OCI-LY3 (cell line): ENCODE measurements around the gene HBG1.

Experiments
- H2AFZ ChIP-seq: fragments of 200-600, 300-600 bp; shearing (Covaris generic); 2 replicates; pipeline ENCODE4 v1.6.0; 2014; ENCODE audit warnings: antibody characterized with exemption, low read depth, low read length
- H3K27ac ChIP-seq: fragments of 200-600, 300-600 bp; sonication (generic); 2 replicates; pipeline ENCODE4 v1.5.1; 2014; ENCODE audit warnings: mild to moderate bottlenecking, low read length, moderate library complexity, mixed read lengths
- H3K27me3 ChIP-seq: fragments of 200-600, 300-600 bp; sonication (generic); 2 replicates; pipeline ENCODE4 v1.6.1; 2014; ENCODE audit warnings: low read depth, low read length, mixed read lengths
- H3K36me3 ChIP-seq: fragments of 200-600, 300-600 bp; sonication (generic); replicated peaks from 2 replicates; pipeline ENCODE3; 2014; ENCODE audit warnings: low read depth, low read length, mixed read lengths
- H3K4me1 ChIP-seq: fragments of 300-600, 200-600 bp; sonication (generic); 2 replicates; pipeline ENCODE4 v1.6.1; 2014; ENCODE audit warnings: low read length, mixed read lengths
- H3K4me2 ChIP-seq: fragments of 200-600, 300-600 bp; sonication (generic); 2 replicates; pipeline ENCODE4 v1.6.1; 2014; ENCODE audit warnings: low read length, mixed read lengths
- H3K4me3 ChIP-seq: fragments of 300-600, 200-600 bp; sonication (generic); 2 replicates; pipeline ENCODE4 v1.5.1; 2014; ENCODE audit warnings: antibody characterized with exemption, mild to moderate bottlenecking, low read length, moderate library complexity
- H3K79me2 ChIP-seq: fragments of 300-600, 200-600 bp; shearing (Covaris generic); 2 replicates; pipeline ENCODE4 v1.6.1; 2014; ENCODE audit warnings: mild to moderate bottlenecking, low read length, mixed read lengths
- H3K9ac ChIP-seq: fragments of 300-600, 200-600 bp; shearing (Covaris generic); 2 replicates; pipeline ENCODE4 v1.6.0; 2014; ENCODE audit warnings: mild to moderate bottlenecking, low read length, moderate library complexity
- H3K9me3 ChIP-seq: fragments of 200-600, 300-600 bp; shearing (Covaris generic); 2 replicates; pipeline ENCODE4 v1.6.1; 2014; ENCODE audit warnings: low read length, mixed read lengths; ENCODE audit not compliant: insufficient read depth
- H4K20me1 ChIP-seq: fragments of 200-600, 300-600 bp; sonication (generic); 2 replicates; pipeline ENCODE4 v1.6.1; 2016; ENCODE audit warnings: low read length, mixed read lengths; ENCODE audit not compliant: insufficient read depth
- EZH2phosphoT487 ChIP-seq: fragments of 200-600 bp; shearing (Covaris generic); IDR thresholded peaks from 2 replicates; pipeline ENCODE4 v1.6.1; 2018; ENCODE audit warnings: antibody characterized with exemption, mixed run types, low read depth
- TF ChIP-seq, protein P1 (sequence below): fragments of 200-600, 300-600 bp; sonication (generic); IDR thresholded peaks from 2 replicates; pipeline ENCODE4 v1.5.1; 2014; ENCODE audit warnings: antibody characterized with exemption, low read length, low read depth

Gene HBG1

GRCh38 chr11:5247472-5248192 lies 2.0 kb downstream of the HBG1 start:
- Histone ChIP-seq H3K27ac (no peak overlapping the region), H3K4me3 (no peak overlapping the region), H3K9me3 (no peaks in the 10 kb centered on the region), H3K27me3 (peaks cover 9% of the 10 kb centered on the region), H3K36me3 (no peaks in the 10 kb centered on the region), H3K4me1 (peaks cover 4% of the 10 kb centered on the region), H3K4me2 (no peak overlapping the region), H4K20me1 (no peaks in the 10 kb centered on the region), H3K79me2 (no peaks in the 10 kb centered on the region), H3K9ac (no peak overlapping the region), H2AFZ (no peak overlapping the region)
- TF ChIP-seq EZH2phosphoT487: no peak
- TF ChIP-seq, protein P1, sequence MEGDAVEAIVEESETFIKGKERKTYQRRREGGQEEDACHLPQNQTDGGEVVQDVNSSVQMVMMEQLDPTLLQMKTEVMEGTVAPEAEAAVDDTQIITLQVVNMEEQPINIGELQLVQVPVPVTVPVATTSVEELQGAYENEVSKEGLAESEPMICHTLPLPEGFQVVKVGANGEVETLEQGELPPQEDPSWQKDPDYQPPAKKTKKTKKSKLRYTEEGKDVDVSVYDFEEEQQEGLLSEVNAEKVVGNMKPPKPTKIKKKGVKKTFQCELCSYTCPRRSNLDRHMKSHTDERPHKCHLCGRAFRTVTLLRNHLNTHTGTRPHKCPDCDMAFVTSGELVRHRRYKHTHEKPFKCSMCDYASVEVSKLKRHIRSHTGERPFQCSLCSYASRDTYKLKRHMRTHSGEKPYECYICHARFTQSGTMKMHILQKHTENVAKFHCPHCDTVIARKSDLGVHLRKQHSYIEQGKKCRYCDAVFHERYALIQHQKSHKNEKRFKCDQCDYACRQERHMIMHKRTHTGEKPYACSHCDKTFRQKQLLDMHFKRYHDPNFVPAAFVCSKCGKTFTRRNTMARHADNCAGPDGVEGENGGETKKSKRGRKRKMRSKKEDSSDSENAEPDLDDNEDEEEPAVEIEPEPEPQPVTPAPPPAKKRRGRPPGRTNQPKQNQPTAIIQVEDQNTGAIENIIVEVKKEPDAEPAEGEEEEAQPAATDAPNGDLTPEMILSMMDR: no peak

GRCh38 chr11:5246772-5247471 lies 2.7 kb downstream of the HBG1 start:
- H3K79me2 ChIP-seq: no peaks in the 10 kb centered on the region
- H2AFZ ChIP-seq: no peak overlapping the region
- H3K36me3 ChIP-seq: no peaks in the 10 kb centered on the region
- no peak overlapping the region for H3K27ac ChIP-seq
- TF ChIP-seq, protein P1: no peak
- TF ChIP-seq EZH2phosphoT487: no peak
- H3K4me2 ChIP-seq: no peak overlapping the region
- 0 out of 2 replicates have a peak, but pooled peaks cover 5% of the 10 kb centered on the region for H3K27me3 ChIP-seq
- no peaks in the 10 kb centered on the region for H4K20me1 ChIP-seq
- H3K4me1 ChIP-seq: peaks cover 4% of the 10 kb centered on the region
- H3K9me3 ChIP-seq: no peaks in the 10 kb centered on the region
- no peak overlapping the region for H3K4me3 ChIP-seq
- no peak overlapping the region for H3K9ac ChIP-seq

DNA sequence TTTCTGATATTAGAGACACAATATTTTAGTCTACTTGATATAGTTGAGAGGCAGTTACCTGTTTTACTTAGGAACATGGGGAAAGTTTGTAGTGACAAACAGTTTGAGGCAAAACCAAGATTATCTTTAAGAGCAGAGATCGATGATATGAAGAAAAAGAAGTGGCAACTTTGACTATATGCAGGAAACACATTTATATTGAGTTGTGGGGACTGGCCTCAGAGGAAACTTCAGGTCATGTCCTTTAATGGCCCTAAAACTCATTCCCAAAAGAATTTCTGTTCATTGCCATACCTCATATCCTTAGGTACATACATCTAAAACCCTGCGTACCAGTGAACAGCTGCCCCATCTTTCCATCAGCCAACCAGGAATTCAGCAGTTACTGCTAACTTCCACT lies 4.5 kb downstream of the HBG1 start:
- Histone ChIP-seq H2AFZ (no peak overlapping the region), H3K27ac (no peak overlapping the region), H3K9ac (no peak overlapping the region), H3K9me3 (no peaks in the 10 kb centered on the region), H3K4me3 (no peak overlapping the region), H3K36me3 (no peaks in the 10 kb centered on the region), H3K4me1 (peaks cover 4% of the 10 kb centered on the region), H4K20me1 (no peaks in the 10 kb centered on the region), H3K4me2 (no peak overlapping the region), H3K27me3 (no peaks in the 10 kb centered on the region), H3K79me2 (no peaks in the 10 kb centered on the region)
- no peak for TF ChIP-seq EZH2phosphoT487
- TF ChIP-seq, protein P1: no peak

GRCh38 chr11:5243816-5244180 lies 5.9 kb downstream of the HBG1 start:
- peaks cover 4% of the 10 kb centered on the region for H3K4me1 ChIP-seq
- H3K9ac ChIP-seq: no peak overlapping the region
- no peaks in the 10 kb centered on the region for H3K36me3 ChIP-seq
- H2AFZ ChIP-seq: no peak overlapping the region
- no peak overlapping the region for H3K4me2 ChIP-seq
- no peaks in the 10 kb centered on the region for H3K79me2 ChIP-seq
- no peaks in the 10 kb centered on the region for H4K20me1 ChIP-seq
- no peaks in the 10 kb centered on the region for H3K9me3 ChIP-seq
- H3K27me3 ChIP-seq: no peaks in the 10 kb centered on the region
- H3K27ac ChIP-seq: no peak overlapping the region
- H3K4me3 ChIP-seq: no peak overlapping the region
- no peak for TF ChIP-seq EZH2phosphoT487
- TF ChIP-seq, protein P1: no peak
